ENCODE data around the gene HM13.

GRCh38 chr20:31562241-31562640, 48.0 kb downstream of the HM13 start:
- TF ChIP-seq CTCF (conservative IDR thresholded peaks at IDR 0.05; ENCODE audit: low read depth in 2 of 2) (no peak), REST (IDR thresholded peaks at IDR 0.05; ENCODE audit: unreplicated experiment) (no peak), EZH2 (IDR thresholded peaks at IDR 0.05; ENCODE audit: low read depth, unreplicated experiment) (no peak), POLR2AphosphoS5 (IDR thresholded peaks at IDR 0.05; ENCODE audit: low read depth) (no peak)

Measured in GM23338 (cell line).